Islet precursor cell (in vitro differentiated cells): ENCODE data around the gene MACROD2.
"Not testable (repeated sequence)": the region's sequence is repeated elsewhere in the genome, so short reads cannot be mapped to it uniquely, and the experiment has no call there.

Experiments used
- DNase-seq: peaks from one replicate; pipeline ENCODE4 v3.0.0-alpha.2; 2018

The MACROD2 gene

DNA sequence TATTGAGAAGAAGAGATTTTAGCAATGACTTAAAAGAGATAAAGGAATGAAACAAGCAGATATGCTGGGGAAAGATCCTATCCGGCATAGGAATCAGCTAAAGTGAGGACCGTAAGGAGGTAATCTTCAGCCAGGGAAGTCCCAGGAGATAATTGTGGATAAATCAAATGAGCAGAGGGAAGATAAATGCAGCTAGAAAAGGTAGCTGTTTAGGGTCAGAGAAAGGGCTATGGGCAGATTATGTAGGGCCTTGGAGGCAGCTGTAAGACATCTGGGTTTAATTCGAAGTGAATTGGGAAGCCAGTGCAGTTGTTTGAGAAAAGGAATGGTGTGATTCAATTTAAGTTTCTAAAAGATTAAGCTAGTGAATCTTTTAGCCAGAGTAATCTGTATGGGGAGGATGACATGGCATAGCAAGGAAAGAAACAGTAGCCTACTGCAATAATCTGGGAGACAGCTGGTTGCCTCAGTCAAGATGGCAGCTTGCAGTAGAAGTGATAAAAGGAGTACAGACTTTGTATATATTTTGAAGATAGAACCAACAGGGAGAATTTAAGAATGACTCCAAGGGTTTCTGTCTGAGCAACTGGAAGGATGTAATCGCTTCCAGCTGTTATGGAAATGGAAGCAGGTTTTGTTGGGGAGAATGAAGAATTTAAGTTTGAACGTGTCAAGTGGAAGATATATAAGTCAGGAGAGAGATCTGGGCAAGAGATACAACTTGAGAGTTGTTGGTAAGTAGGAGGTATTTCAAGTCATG is 894.4 kb downstream of the MACROD2 start:
- no peak for DNase-seq

DNA sequence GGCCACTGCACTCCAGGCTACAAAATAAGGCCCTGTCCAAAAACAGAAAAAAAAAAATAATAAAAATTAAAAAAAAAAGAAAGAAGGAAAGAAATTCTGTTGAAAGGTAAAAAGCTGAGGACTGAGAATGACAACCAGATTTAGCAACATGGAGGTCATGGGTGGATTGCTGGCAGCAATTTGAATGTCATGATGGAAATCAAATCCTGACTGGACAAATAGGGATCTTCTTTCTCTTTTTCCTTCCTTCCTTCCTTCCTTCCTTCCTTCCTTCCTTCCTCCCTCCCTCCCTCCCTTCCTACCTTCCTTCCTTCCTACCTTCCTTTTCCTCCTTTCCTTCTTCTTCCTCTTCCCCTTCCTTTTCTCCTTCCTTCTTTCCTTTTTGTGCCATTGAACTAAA is 895.4 kb downstream of the MACROD2 start:
- no peak for DNase-seq

DNA sequence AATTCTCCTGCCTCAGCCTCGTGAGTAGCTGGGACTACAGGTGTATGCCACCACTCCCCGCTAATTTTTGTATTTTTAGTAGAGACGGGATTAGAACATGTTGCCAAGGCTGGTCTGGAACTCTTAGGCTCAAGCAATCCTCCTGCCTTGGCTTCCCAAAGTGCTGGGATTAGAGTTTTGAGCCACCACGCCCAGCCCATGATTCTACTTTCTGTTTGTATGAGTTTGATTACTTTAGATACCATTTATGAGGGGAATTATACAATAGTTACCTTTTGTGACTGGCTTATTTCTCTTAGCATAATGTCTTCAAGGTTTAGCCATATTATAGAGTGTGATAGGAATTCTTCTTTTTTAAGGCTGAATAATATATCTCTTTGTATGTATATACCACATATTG is 897.5 kb downstream of the MACROD2 start:
- no peak for DNase-seq

DNA sequence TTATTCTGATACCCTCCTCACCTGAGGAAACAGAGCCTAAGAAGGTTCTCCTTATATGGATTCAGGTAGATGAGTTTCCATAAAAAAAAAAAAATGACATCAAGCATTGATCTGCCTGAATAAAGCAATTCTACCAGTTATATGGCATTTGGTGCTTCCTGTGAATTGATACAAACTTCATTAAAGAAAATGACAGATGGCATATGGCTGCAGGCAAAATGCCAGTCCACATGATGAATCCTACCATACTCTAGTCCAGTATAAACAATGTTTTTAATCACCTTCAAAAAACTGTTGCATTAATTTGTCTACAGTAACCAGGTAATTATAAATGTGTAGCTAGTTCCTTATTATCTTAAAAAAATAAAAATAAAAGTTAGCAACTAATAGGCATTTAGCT is 901.3 kb downstream of the MACROD2 start:
- DNase-seq, result no peak

DNA sequence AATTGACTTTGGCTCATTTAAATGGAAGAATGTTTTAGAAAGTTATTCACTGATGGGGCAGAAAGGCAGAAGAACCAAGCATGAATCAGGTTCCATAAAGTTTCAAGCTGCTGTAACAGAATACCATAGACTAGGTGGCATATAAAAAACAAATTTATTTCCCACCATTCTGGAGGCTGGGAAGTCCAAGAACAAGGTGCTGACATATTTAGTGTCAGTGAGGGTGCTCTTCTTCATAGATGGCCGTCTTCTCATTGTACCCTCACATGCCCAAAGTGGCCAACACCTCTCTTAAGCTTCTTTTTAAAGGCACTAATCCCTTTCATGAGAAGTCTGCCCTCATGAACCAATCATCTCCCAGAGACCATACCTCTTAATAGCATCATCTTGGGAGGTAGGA is 902.3 kb downstream of the MACROD2 start:
- no peak for DNase-seq

DNA sequence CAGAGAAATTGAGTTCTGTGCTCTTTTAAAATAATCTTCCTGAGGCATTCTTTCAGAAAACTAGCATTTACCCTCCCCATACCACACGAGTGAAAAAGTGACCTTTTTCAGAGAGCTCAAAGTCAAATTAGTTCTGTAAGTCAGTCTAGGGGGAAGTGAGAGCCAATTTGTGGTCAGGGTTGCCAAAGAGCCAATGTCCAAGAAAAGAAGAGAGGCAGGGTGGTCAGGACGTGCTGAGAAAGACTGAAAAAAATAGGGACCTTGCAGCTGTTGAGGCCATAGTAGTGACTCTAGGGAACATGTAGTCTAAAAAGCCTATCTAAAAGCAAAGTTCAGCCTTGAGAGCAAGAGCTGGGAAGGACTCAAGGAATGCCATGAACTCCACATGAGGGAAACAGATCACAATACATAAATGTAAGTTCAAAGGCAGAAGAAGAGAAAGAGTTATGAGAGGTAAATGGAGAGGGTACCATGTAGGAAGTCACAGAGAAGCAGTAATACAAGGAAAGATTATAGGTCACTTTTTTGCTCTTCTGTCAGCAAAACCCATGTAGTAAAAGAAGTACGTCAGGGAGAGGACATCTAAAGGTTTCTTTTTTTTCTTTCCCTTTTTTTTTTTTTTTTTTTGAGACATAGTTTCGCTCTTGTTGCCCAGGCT is 907.2 kb downstream of the MACROD2 start:
- no peak for DNase-seq

DNA sequence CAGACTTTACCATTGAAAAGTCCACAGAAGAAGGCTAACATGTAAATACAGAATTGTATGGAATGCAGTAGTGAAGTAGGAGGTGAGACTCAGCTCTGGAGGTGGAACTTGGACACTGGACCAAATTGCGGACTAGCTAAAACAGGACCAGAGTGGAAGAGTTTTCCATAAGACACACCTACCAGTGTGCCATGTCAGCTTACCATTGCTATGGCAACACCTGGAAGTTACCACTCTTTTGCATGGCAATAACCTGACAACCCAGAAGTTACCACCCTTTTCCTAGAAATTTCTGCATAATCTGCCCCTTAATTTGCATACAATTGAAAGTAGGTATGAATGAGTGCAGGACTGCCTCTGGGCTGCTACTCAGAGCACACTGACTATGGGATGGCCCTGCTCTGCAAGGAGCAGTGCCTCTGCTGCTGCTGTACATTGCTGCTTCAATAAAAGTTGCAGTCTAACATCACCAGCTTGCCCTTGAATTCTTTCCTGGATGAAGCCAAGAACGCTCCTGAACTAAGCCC is 911.7 kb downstream of the MACROD2 start:
- DNase-seq, result no peak

DNA sequence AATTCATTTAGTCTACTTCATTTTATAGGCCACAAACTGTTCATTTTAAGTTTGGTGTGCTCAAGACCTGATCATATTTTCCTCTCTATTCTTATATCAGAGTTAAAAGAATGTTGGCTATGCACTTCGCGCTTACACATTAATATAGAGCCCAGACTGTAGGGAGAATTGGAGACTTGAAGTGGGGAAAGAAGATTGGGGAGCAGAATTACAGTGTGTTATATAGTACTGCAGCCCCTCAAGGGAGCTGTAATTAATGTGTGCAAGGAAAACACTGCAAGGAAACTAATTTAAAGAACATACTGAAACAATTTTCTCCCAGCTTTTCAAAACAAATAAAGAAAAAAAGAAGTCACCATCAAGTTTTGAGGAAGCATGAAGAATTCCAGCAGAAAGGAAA is 914.8 kb downstream of the MACROD2 start:
- no peak for DNase-seq

DNA sequence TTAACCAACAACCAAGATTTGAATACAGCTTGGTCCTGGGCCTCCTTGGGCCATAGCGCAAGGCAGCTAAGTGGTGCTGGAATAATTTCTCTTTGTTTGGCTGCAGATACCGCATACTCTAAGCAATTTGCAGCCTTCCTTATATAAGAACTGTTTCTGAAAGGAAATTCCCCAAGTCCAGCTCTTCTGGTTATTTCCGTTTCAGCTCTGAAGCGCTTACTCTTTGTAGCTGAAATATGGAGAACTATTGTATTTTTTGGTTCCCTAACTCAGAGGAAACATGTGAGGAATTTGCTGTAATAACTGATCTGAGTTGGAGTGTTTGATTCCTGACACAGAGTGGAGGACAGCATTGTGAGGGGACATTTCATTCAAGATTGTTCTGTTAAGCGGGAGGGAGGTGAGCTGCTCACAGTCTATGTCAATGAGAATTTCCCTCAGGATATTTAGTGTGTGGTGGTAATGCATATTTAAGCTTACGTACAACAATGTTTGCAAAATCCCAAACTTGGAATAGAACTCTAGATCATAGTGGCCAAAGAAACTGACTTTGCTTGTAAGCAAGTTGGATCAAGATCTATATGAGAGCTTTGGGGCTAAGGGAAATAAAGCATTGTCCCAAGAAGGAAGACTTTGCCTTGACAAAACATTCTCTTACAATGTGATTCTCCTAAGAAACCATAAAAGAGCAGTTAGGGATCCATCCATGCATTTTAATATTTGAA is 918.7 kb downstream of the MACROD2 start:
- DNase-seq, result no peak

DNA sequence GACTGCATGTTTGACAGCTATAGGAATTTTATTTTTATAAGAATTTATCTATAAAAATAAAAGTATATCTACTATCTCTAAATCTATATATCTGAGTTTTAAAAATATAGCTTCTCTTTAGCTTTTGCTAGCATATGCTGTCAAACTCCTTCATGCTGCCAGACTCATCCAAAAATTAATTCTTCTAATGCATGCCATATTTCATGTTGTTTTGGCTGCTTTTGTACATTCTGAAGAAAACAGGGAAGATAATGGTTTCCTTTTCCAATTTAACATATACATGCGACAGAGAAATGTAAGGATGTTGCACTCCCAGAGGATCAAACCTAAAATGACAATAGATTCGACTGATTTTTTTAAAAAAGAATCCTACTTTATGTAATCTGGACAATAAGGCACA is 919.3 kb downstream of the MACROD2 start:
- DNase-seq, result no peak

DNA sequence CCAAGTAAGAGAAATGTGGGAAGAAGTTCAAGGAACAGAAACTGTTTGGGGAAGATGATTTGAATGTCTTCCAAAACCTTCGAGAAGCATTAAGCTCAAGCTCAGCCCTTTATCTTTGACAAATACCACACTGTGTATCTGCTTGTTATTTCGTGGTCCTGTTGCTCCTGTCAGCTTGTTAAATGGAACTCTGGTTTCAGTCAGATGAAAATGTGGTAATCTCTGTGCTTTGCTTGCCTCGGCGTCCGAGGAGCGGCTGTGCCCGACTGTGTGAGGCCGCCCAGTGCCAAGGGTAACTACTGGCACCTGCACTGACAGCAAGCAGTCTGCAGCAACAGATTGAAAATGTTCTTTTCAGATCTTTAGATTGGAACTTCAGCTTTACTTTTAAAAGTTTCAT is 920.0 kb downstream of the MACROD2 start:
- peak; percentile 63 for DNase-seq

DNA sequence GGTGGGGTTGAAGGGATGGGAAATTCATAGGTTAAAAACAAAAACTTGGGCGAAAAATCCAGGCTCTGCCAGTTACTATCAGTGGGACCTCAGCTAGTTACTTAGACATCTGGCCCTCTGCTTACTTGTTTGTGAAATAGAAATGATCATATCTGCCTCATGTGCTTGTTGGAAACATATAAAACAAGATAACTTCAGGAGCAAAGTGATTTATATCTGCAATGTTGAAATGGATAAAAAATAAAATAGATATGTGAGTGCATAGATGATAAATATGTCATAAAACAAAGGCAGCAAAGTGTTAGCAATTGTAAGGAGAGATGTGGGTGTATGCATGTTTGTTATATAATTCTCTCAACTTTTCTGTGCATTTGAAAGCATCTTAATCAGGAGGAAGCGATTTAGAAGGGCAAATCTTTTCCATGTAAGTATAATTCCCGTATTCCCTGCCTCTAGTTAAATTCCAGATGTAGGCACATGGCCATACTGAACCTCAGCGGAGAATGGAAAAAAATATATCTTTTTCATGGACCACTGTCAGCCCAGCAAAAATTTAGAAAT is 921.1 kb downstream of the MACROD2 start:
- no peak for DNase-seq

DNA sequence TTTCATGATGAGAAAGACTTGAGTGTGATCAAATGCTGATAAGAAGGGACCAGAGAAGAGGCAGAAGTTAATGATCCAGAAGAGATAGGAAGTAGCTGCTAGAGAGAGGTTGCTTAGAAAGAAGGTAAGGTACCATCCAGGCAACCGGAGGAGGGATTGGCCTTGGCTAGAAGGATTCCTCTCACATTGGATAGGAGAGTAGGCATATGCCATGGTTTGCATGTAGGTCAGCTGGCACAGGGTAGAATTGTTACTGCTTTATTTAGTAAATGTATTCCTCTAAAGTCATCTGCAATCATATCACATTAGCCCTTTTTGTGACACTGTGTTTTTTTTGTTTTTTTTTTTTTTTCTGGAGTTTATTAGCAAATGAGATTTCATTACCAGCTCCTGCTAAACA is 923.0 kb downstream of the MACROD2 start:
- DNase-seq, result no peak

DNA sequence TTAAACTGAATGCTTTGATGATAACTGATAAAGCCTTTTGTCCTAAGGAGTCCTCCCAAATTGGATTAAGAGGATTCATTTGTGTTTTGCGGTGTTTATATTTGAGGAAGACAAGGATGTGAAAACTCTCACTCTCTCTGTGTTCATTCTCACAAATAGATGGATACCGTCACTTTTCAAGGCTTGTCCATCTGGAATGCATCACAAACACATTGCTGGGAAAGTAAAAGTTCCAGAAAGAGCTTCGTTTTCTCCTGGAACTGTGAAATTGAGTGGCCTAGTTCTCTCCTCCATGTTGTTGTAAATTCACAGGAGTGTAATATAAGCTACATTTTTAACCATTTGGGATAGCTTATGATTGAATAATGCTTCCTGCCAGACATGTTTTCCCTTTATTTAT is 923.7 kb downstream of the MACROD2 start:
- no peak for DNase-seq

DNA sequence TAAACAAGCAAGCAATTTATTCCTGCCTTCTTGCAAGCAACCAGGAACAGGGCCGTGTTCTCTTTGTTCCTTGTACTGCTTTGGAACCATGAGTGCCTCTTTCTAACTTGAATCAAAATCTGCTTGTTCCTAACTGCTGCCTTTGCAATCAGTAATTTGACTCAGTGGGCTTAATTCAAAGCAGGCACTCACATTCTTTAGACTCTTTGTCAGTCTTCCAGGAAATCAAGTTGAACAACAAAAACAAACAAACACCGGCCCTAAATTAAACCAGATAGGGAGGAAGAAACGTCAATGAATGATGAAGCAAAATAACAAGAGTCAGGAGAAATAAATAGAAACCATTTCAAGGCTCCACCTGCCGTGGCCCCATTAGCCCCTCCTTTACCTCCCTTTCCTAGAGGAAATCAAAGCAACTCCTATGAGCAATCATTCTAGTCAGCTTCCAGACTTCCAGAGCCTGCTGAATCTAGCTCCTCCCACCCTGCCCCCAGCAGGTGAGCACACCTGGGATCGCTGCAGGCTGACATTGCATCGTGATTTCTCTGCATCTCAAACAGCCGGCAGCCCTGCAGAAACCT is 924.3 kb downstream of the MACROD2 start:
- DNase-seq, result peak; percentile 88

DNA sequence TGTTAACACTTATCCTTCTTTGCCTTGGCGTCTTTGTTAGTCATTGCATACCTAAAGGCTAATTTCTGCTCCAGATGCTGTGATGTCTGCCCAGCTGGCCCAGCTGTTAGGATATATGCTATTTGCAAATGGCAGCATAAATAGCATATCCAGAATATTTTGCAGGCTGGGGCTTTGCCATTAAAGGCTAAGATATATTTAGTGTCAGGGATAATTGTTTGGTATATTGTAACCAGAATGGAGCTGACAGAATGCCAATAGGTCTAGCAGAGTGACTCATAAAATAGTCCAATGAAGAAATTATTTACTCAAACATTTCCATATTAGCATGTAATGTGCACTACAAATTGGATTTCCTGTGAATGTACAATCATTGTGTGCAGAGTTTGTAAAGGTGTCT is 926.2 kb downstream of the MACROD2 start:
- DNase-seq, result no peak

DNA sequence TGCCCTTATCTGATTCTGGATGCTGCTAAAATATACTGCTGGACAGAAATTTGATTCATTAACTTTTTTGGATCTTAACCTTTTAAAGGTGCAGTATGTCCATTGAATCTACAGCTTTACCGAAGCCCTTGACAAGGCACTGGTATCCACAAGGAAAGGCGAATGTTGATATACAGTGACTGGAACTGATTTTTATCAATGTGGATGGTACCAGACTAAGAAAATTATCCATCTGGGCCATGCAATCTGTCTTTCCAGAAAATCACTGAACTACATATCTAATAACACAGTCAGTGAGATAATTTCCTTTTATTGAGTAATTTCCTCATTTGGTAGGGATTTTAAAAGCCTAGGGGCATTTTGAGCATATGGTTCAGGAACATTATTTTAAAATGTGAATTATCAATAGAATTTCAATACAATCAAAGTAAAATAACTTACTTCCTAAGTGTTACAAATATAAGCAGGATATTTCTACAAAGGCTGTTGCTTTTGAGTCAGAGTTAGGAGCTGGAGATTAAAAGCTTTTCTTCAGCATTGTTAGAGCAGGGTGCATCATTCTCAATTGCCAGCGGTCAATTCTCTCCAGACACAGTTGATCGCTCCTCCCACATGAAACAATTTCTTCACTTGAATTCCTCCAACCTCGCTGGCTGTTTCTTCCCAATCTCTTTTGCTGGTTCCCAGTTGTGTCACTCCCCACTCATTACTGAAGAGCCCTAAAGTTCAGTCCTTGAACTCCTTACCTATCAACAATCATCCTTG is 927.4 kb downstream of the MACROD2 start:
- DNase-seq, result no peak

DNA sequence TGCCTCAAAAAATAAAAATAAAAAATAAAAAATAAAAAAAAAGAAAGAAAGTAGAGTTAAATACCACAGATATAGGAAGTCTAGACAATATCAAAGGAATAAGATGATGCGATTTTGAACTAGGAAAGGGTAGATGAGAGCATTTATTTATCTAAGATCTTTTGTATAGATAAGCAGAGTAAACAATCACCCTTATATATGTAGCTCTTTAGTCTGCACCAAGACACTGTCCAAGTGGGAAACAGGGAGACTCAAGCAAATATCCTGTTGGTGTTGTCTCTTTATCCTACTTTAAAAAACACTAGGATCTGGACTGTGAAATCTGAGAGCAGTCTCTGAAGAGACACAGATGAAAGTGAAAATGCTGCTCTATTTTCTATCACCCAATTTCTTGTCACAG is 929.1 kb downstream of the MACROD2 start:
- DNase-seq, result no peak

DNA sequence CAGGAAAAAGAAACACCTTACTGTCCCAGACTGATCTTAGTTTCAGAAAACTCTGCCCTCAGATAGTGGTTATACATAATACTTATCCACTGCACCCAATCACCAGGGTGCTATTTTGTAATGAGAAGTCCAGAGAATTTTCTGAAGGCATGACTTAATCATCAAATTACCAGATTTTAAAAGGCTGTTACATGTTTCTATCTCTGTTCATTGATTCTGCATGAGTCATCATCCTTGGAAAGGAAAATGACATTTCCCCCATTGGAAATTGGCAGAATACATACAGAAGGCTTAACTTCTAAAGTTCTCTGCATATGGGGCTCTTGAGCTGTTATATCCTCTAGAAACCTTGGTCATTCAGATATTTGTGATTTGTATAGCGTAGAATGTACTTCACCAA is 930.0 kb downstream of the MACROD2 start:
- no peak for DNase-seq

DNA sequence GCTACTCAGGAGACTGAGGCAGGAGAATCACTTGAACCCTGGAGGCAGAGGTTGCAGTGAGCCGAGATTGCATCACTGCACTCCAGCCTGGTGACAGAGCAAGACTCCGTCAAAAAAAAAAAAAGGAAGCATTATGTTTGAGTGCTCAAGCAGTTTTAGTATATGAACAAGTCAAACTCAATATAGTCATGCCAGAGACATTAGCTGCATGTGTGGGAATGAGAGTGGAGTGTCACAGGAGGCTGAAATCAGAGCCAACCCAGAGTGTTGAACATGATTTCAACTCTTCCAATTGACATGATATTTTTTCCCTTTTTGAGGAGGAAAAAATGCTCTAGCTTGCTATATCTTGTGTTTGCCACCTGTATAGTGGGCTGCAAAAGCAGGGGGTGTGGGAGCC is 931.1 kb downstream of the MACROD2 start:
- DNase-seq, result not testable (repeated sequence)

DNA sequence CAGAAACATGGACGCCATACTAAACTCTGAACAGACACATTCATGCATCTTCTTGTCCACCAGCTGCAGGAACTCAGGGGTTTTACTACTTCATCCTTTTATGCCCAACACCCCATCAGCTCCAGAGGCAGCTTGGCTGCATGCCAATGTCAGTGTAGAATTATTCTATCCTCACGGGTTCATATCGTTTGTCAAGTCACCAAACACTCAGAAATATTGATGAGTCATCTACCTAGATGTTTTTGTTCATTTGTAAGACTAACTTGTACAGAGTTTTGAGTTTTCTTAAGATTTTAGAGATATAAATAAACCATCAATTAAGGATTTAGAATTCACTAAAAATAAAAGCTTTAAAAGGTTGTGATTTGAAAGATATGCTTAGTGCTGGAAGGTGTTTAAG is 932.8 kb downstream of the MACROD2 start:
- DNase-seq, result no peak

DNA sequence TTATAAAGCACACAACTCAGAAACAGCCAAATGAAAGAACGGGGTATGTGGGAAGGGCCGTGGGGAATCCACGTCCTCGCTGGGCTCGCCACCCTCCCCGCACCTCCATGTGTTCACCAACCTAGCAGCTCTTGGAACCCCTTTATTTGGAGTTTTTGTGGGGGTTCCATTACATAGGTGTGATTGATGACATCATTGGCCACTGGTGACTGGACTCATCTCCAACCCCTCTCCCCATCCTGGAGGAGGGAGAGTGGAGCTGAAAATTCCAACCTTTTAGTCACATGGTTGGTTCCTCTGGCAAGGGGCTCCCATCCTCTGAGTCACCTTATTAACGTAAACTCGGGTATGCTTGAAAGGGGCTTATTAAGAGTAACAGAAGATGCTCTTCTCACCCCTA is 934.1 kb downstream of the MACROD2 start:
- DNase-seq, result no peak
